SU-DHL-6 (cell line): ENCODE data around the gene MPHOSPH8.

Source experiments
- CTCF ChIP-seq: fragments of 200-600 bp; sonication (generic); IDR thresholded peaks from one replicate; pipeline ENCODE4 v1.5.1; 2017; ENCODE audit warnings: antibody characterized with exemption, mild to moderate bottlenecking, low read length, moderate library complexity; ENCODE audit not compliant: insufficient read depth, poor library complexity, severe bottlenecking
- EZH2phosphoT487 ChIP-seq: fragments of 200-600 bp; sonication (generic), shearing (Covaris generic); conservative IDR thresholded peaks from 2 replicates; pipeline ENCODE4 v1.6.1; 2018; ENCODE audit warnings: mild to moderate bottlenecking, antibody characterized with exemption, low read length, moderate library complexity, mixed read lengths

- no peak for TF ChIP-seq CTCF
- TF ChIP-seq EZH2phosphoT487: no peak
Measured at GRCh38 chr13:19720039-19720438, 86.6 kb downstream of the MPHOSPH8 start.
